RWPE1 (cell line): ENCODE measurements around the gene SYNGR3.

ENCODE experiments used
- CTCF ChIA-PET: fragments of 350-600 bp; sonication (Branson Sonifier 250); formaldehyde crosslinking; extraction: SDS; loops from one replicate; lab custom pipeline; 2021; lab: Yijun Ruan, JAX
- POLR2A ChIA-PET: fragments of 400-600 bp; formaldehyde crosslinking; extraction: SDS; loops from one replicate; lab custom pipeline; 2020; ENCODE audit warnings: antibody characterized with exemption; ENCODE audit not compliant: low non-redundant PET; lab: Yijun Ruan, JAX
- DNase-seq: peaks from one replicate; pipeline ENCODE4 v3.0.0; 2012; ENCODE audit warnings: low spot score
- H3K27ac ChIP-seq: fragments of 450-650 bp; 2 replicates; pipeline ENCODE4 v1.5.1; 2017
- CTCF ChIP-seq: fragments of 450-650 bp; conservative IDR thresholded peaks from 2 replicates; pipeline ENCODE4 v1.5.1; 2017; ENCODE audit warnings: low read depth, mild to moderate bottlenecking

Gene SYNGR3

GRCh38 chr16:1984347-1985225 lies 5.2 kb upstream of the SYNGR3 start:
- ChIA-PET CTCF (interaction anchor here (0.6 to 1.6 kb wide), 3 partner anchors 8 to 228 kb away, joined by 3 to 4 read pairs (median 3); no protein-coding TSS in a partner anchor), POLR2A (interaction anchor here (0.6 to 0.7 kb wide), 3 partner anchors 19 to 221 kb away, joined by 3 read pairs; no protein-coding TSS in a partner anchor)
- TF ChIP-seq CTCF: no peak
- no peak for DNase-seq
- peak overlapping the region; percentile 73 for H3K27ac ChIP-seq

- TF ChIP-seq CTCF: no peak
- ChIA-PET CTCF (interaction anchor here (0.6 to 1.6 kb wide), 2 partner anchors 37 to 155 kb away, joined by 3 to 4 read pairs; no protein-coding TSS in a partner anchor), POLR2A (interaction anchor here (0.6 to 0.7 kb wide), 2 partner anchors 23 to 220 kb away, joined by 3 read pairs; no protein-coding TSS in a partner anchor)
- no peak for DNase-seq
- H3K27ac ChIP-seq: peak overlapping the region; percentile 73
These were observed 4.2 kb upstream of the SYNGR3 start for GRCh38 chr16:1985466-1986150.

- no peak for DNase-seq
- peak overlapping the region; percentile 15; the same call in 1 of the 2 replicates for H3K27ac ChIP-seq
- CTCF ChIA-PET: no interaction called here
- POLR2A ChIA-PET: no interaction called here
- TF ChIP-seq CTCF: no peak
These were observed 2.6 kb upstream of the SYNGR3 start for GRCh38 chr16:1987198-1987597.

- no peak for TF ChIP-seq CTCF
- ChIA-PET POLR2A (no interaction called here), CTCF (interaction anchor here (0.7 kb wide), 1 partner anchor 750 kb away, joined by 3 read pairs; no protein-coding TSS in a partner anchor)
- no peak for DNase-seq
- H3K27ac ChIP-seq: no peak overlapping the region
These were observed 256 bp downstream of the SYNGR3 start for GRCh38 chr16:1990101-1990350.

- H3K27ac ChIP-seq: no peak overlapping the region
- TF ChIP-seq CTCF: no peak
- ChIA-PET CTCF (interaction anchor here (0.6 to 0.7 kb wide), 2 partner anchors 525 to 750 kb away, joined by 3 read pairs; no protein-coding TSS in a partner anchor), POLR2A (no interaction called here)
- no peak for DNase-seq
These were observed 773 bp downstream of the SYNGR3 start for GRCh38 chr16:1990351-1991134.
